KMS-11 (cell line): ENCODE data around the gene RBM22.

ENCODE experiments used
- H2AFZ ChIP-seq: fragments of 200-600 bp; sonication (generic); 2 replicates; pipeline ENCODE4 v1.6.1; 2016; ENCODE audit warnings: antibody characterized with exemption, mixed run types, low read depth
- H3K27ac ChIP-seq: fragments of 200-600 bp; sonication (generic); 2 replicates; pipeline ENCODE4 v1.6.1; 2016; ENCODE audit warnings: mild to moderate bottlenecking, mixed run types
- H3K27me3 ChIP-seq: fragments of 200-600 bp; sonication (generic); 2 replicates; pipeline ENCODE4 v1.6.1; 2017; ENCODE audit warnings: mild to moderate bottlenecking, low read depth, mixed run types, moderate library complexity; ENCODE audit not compliant: insufficient read depth
- H3K36me3 ChIP-seq: fragments of 200-600 bp; sonication (generic); 2 replicates; pipeline ENCODE4 v1.6.1; 2017; ENCODE audit warnings: mild to moderate bottlenecking, mixed run types; ENCODE audit not compliant: insufficient read depth
- H3K4me1 ChIP-seq: fragments of 200-600 bp; sonication (generic); 2 replicates; pipeline ENCODE4 v1.6.1; 2016; ENCODE audit warnings: mild to moderate bottlenecking, low read depth, mixed run types; ENCODE audit not compliant: poor library complexity, severe bottlenecking
- H3K4me2 ChIP-seq: fragments of 200-600 bp; sonication (generic); 2 replicates; pipeline ENCODE4 v1.7.0; 2016; ENCODE audit warnings: mild to moderate bottlenecking, mixed run types
- H3K4me3 ChIP-seq: fragments of 200-600 bp; sonication (generic); IDR thresholded peaks from 2 replicates; pipeline ENCODE4 v1.6.1; 2017; ENCODE audit warnings: low read depth, low read length, mixed read lengths; ENCODE audit not compliant: insufficient read depth
- H3K79me2 ChIP-seq: fragments of 200-600 bp; sonication (generic); 2 replicates; pipeline ENCODE4 v1.6.1; 2016; ENCODE audit warnings: low read depth, mixed run types; ENCODE audit not compliant: insufficient read depth
- H3K9ac ChIP-seq: fragments of 200-600 bp; sonication (generic); 2 replicates; pipeline ENCODE4 v1.6.1; 2016; ENCODE audit warnings: mild to moderate bottlenecking, mixed run types
- H4K20me1 ChIP-seq: fragments of 200-600 bp; sonication (generic); 2 replicates; pipeline ENCODE4 v1.6.1; 2016; ENCODE audit warnings: mild to moderate bottlenecking, mixed run types; ENCODE audit not compliant: insufficient read depth
- TF ChIP-seq, protein P1 (sequence below): fragments of 200-600 bp; sonication (generic); conservative IDR thresholded peaks from 2 replicates; pipeline ENCODE4 v1.6.1; 2017; ENCODE audit warnings: low read depth, mild to moderate bottlenecking, antibody characterized with exemption, low read length, moderate library complexity, mixed read lengths

Gene RBM22

DNA sequence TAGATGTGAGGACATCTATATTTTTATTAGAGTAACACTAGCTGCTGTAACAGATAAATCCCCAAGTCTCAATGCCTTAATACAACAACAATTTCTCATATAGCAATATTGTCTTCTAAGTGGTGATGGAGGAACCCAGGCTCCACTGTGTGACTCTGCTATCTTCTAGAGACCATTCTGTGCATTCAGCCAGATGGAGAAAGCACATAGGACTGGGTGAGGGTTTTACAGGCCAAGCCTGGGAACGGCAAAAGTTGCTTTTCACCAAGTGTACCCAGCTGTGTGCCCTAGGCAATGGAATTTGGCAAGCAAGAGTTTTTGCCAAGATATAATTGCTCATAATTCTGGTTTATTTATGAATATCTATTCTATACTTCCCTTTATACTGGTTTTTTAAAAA, 11.7 kb downstream of the RBM22 start:
- TF ChIP-seq, protein P1, sequence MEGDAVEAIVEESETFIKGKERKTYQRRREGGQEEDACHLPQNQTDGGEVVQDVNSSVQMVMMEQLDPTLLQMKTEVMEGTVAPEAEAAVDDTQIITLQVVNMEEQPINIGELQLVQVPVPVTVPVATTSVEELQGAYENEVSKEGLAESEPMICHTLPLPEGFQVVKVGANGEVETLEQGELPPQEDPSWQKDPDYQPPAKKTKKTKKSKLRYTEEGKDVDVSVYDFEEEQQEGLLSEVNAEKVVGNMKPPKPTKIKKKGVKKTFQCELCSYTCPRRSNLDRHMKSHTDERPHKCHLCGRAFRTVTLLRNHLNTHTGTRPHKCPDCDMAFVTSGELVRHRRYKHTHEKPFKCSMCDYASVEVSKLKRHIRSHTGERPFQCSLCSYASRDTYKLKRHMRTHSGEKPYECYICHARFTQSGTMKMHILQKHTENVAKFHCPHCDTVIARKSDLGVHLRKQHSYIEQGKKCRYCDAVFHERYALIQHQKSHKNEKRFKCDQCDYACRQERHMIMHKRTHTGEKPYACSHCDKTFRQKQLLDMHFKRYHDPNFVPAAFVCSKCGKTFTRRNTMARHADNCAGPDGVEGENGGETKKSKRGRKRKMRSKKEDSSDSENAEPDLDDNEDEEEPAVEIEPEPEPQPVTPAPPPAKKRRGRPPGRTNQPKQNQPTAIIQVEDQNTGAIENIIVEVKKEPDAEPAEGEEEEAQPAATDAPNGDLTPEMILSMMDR, result no peak
- H4K20me1 ChIP-seq, result no peaks in the 10 kb centered on the region
- no peak overlapping the region for H3K4me2 ChIP-seq
- no peak overlapping the region for H3K4me3 ChIP-seq
- H3K27ac ChIP-seq, result no peak overlapping the region
- H3K36me3 ChIP-seq, result no peaks in the 10 kb centered on the region
- H3K27me3 ChIP-seq, result no peaks in the 10 kb centered on the region
- H2AFZ ChIP-seq, result no peak overlapping the region
- no peaks in the 10 kb centered on the region for H3K79me2 ChIP-seq
- H3K9ac ChIP-seq, result no peak overlapping the region
- no peaks in the 10 kb centered on the region for H3K4me1 ChIP-seq

DNA sequence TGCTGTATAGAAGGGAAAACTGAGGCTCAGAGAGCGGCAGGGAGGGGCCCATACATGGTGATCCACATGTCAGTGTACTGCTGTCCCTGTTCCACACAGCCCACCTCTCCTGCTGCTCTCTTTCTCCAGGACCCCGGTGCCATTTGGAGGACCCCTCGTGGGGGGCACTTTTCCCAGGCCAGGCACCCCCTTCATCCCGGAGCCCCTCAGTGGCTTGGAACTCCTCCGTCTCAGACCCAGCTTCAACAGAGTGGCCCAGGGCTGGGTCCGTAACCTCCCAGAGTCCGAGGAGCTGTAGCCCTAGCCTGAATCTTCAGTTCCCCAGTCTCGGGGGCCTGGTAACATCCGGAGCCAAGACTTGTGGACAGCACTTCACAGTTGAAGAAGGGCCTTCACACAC, 24.3 kb downstream of the RBM22 start:
- H4K20me1 ChIP-seq, result no peaks in the 10 kb centered on the region
- H3K4me2 ChIP-seq, result no peak overlapping the region
- TF ChIP-seq, protein P1, result no peak
- no peak overlapping the region for H3K9ac ChIP-seq
- H3K27me3 ChIP-seq, result no peaks in the 10 kb centered on the region
- H3K4me3 ChIP-seq, result no peak overlapping the region
- H3K79me2 ChIP-seq, result no peaks in the 10 kb centered on the region
- H3K36me3 ChIP-seq, result no peaks in the 10 kb centered on the region
- no peak overlapping the region for H2AFZ ChIP-seq
- H3K4me1 ChIP-seq, result no peaks in the 10 kb centered on the region
- no peak overlapping the region for H3K27ac ChIP-seq

DNA sequence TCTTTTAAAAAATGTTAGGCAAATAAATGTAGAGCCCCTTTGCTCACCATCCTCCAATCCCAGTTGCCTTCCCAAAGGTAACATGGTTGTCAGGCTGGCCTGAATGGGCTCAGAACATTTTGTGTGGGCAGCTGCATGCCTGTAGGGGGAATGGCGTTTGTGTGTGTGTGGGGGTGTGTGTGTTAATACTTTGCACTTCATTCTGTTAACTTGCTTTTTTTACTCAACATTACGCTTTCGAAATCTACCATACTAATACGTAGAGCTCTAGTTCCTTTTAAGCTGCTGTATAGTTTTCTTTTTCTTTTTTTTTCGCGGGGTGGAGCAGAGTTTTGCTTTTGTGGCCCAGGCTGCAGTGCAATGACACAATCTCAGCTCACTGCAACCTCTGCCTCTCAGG, 25.8 kb downstream of the RBM22 start:
- H3K36me3 ChIP-seq, result no peaks in the 10 kb centered on the region
- no peak overlapping the region for H3K4me2 ChIP-seq
- H3K79me2 ChIP-seq, result no peaks in the 10 kb centered on the region
- no peaks in the 10 kb centered on the region for H4K20me1 ChIP-seq
- TF ChIP-seq, protein P1, result no peak
- H3K4me1 ChIP-seq, result no peaks in the 10 kb centered on the region
- H2AFZ ChIP-seq, result no peak overlapping the region
- no peaks in the 10 kb centered on the region for H3K27me3 ChIP-seq
- no peak overlapping the region for H3K27ac ChIP-seq
- no peak overlapping the region for H3K4me3 ChIP-seq
- no peak overlapping the region for H3K9ac ChIP-seq

DNA sequence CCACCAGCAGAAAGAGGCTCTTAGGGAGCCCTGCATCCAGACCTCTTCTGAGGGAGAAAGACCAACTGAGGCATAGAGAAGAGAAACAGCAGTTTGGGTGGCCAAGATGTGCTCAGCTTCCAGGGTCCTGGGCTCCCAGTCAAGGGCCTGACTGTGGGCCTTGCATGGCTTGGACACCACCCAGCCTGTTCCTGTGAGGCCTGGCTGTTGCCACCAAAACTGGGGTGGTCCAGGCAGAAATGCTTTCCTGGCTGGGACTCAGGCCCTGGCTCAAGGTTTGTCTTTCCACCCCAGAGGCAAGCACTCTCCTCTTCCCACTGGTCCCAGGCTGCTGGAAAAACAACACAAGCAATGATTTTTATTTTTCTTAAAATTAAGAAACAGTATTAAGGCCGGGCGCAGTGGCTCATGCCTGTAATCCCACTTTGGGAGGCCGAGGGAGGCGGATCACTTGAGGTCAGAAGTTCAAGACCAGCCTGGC, 26.5 kb downstream of the RBM22 start:
- Histone ChIP-seq H3K4me1 (no peaks in the 10 kb centered on the region), H3K27ac (no peak overlapping the region), H3K79me2 (no peaks in the 10 kb centered on the region), H3K4me3 (no peak overlapping the region), H3K9ac (no peak overlapping the region), H3K4me2 (no peak overlapping the region), H3K36me3 (no peaks in the 10 kb centered on the region), H3K27me3 (no peaks in the 10 kb centered on the region), H2AFZ (no peak overlapping the region), H4K20me1 (no peaks in the 10 kb centered on the region)
- TF ChIP-seq, protein P1, result no peak
